GM12878 (cell line): ENCODE data around the gene LPCAT4. TPM values are rescaled to one million over a fixed set of nuclear protein-coding genes. Genes with fewer than 3 reads are reported as not detected.
"Not testable (repeated sequence)": the region's sequence is repeated elsewhere in the genome, so short reads cannot be mapped to it uniquely, and the experiment has no call there.

ENCODE experiments used
- ATAC-seq: fragments of 200-7000 bp; cut with Tn5 transposase; 3 replicates; pipeline ENCODE4 v1.9.1; 2020; ENCODE audit warnings: mild to moderate bottlenecking, moderate library complexity
- BruUV-seq: library from RNA; stranded (reverse); fragments of 400-500 nt; replicated peaks from 2 replicates; lab custom pipeline; 2021; lab: Mats Ljungman, UMichigan
- CTCF ChIA-PET: fragments of 300-600 bp; sonication (Branson Sonifier 250); formaldehyde crosslinking; extraction: SDS; loops from one replicate; lab custom pipeline; 2021; ENCODE audit warnings: inconsistent platforms; lab: Yijun Ruan, JAX
- POLR2A ChIA-PET: fragments of 350-600 bp; formaldehyde crosslinking; extraction: SDS; loops from one replicate; lab custom pipeline; 2021; ENCODE audit warnings: inconsistent platforms; lab: Charles Lee
- RAD21 ChIA-PET: fragments of 300-600 bp; sonication (Branson Sonifier 250); formaldehyde crosslinking; loops from one replicate; lab custom pipeline; 2023; ENCODE audit warnings: antibody characterized with exemption; ENCODE audit not compliant: unreplicated experiment; lab: Charles Lee
- SMC1A ChIA-PET: fragments of 300-600 bp; sonication (Branson Sonifier 250); formaldehyde crosslinking; loops from one replicate; lab custom pipeline; 2023; ENCODE audit not compliant: unreplicated experiment, uncharacterized antibody; lab: Charles Lee
- DNase-seq: peaks from one replicate; pipeline ENCODE4 v3.0.0-alpha.2; 2011; ENCODE audit warnings: low read depth, low spot score
- FAIRE-seq: peaks from 3 replicates; lab custom pipeline; 2011; peaks lifted over from hg19 to GRCh38; lab: Jason Lieb, UNC
- H2AFZ ChIP-seq: 2 replicates; pipeline ENCODE4 v1.6.0; 2011; ENCODE audit warnings: low read depth, low read length, control low read depth; ENCODE audit not compliant: control insufficient read depth
- H3K27ac ChIP-seq: 2 replicates; pipeline ENCODE4 v1.5.1; 2011; ENCODE audit warnings: control low read depth; ENCODE audit not compliant: control insufficient read depth, insufficient read depth
- H3K27me3 ChIP-seq, 2 experiments: replicated peaks in 1 of 2; 2 replicates each; pipeline versions ENCODE4 v1.6.0 to v1.6.1; 2011; ENCODE audit warnings: low read length in 1 of 2; ENCODE audit not compliant: control insufficient read depth in 2 of 2, insufficient read depth in 2 of 2
- H3K36me3 ChIP-seq, 2 experiments: 2 replicates each; pipeline ENCODE4 v1.5.1; 2011; ENCODE audit warnings: low read length in 1 of 2; ENCODE audit not compliant: control insufficient read depth in 2 of 2, insufficient read depth in 2 of 2
- H3K4me1 ChIP-seq: 2 replicates; pipeline ENCODE4 v1.6.1; 2011; ENCODE audit warnings: mild to moderate bottlenecking, low read length, moderate library complexity, mixed read lengths; ENCODE audit not compliant: control insufficient read depth, insufficient read depth
- H3K4me2 ChIP-seq: 2 replicates; pipeline ENCODE4 v1.6.0; 2011; ENCODE audit warnings: control low read depth; ENCODE audit not compliant: control insufficient read depth, insufficient read depth
- H3K4me3 ChIP-seq: fragments of 200-600 bp; sonication (generic); 2 replicates; pipeline ENCODE4 v1.5.1; 2016
- H3K79me2 ChIP-seq: 2 replicates; pipeline ENCODE4 v1.6.0; 2011; ENCODE audit warnings: low read length; ENCODE audit not compliant: control insufficient read depth, insufficient read depth
- H3K9ac ChIP-seq: 2 replicates; pipeline ENCODE4 v1.8.0; 2011; ENCODE audit warnings: low read length, control low read depth, mixed read lengths; ENCODE audit not compliant: control insufficient read depth, insufficient read depth
- H3K9me3 ChIP-seq: replicated peaks from 3 replicates; pipeline ENCODE4 v1.5.1; 2011; ENCODE audit warnings: mild to moderate bottlenecking, low read length; ENCODE audit not compliant: control insufficient read depth, insufficient read depth
- H4K20me1 ChIP-seq: 2 replicates; pipeline ENCODE4 v1.6.0; 2011; ENCODE audit not compliant: control insufficient read depth, insufficient read depth
- FOXM1 ChIP-seq: IDR thresholded peaks from 2 replicates; pipeline ENCODE4 v1.6.1; 2012; ENCODE audit warnings: low read depth, mild to moderate bottlenecking, inconsistent platforms, low read length, moderate library complexity
- MLLT1 ChIP-seq: fragments of 450-650 bp; IDR thresholded peaks from 2 replicates; pipeline ENCODE4 v1.6.1; 2016; ENCODE audit warnings: mild to moderate bottlenecking
- YY1 ChIP-seq: IDR thresholded peaks from 2 replicates; pipeline ENCODE4 v1.6.1; 2011; ENCODE audit warnings: low read depth, mild to moderate bottlenecking, low read length
- WGBS: methylation state at CpG from one replicate; pipeline ENCODE4 v1.1.6; 2016; ENCODE audit warnings: low lambda C conversion rate; ENCODE audit not compliant: insufficient replicate concordance, insufficient coverage; ENCODE audit errors: missing lambda C conversion rate; 5-methylcytosine and 5-hydroxymethylcytosine counted together
- in situ Hi-C: fragments of 300-500 bp; cut with MboI; formaldehyde crosslinking; loops from 9 replicates; pipeline ENCODE4 v1.14.3; 2018; ENCODE audit warnings: mixed read lengths
- intact Hi-C: fragments of 100-400 bp; cut with micrococcal nuclease; formaldehyde crosslinking; loops from one replicate; pipeline ENCODE4 v1.14.2; 2022; ENCODE audit not compliant: unreplicated experiment
- polyA plus RNA-seq, 11 experiments: library from polyadenylated mRNA; depleted of rRNA in 4 of 11; unstranded in 6 of 11; stranded (reverse) in 5 of 11; fragments of >200 nt; fragmentation: Nextera tagmentation in 4 of 11; fragmentation: Illumina TruSeq in 1 of 11; extraction: Ambion mirVana in 4 of 11; extraction: Trizol in 1 of 11; gene quantifications; 1 replicate in 1 of 11; 2 replicates in 10 of 11; pipeline versions ENCODE4 v1.2.1 to v1.2.3, GENCODE V29; 2011 to 2016; ENCODE audit warnings: inconsistent platforms in 2 of 11, missing spikeins in 2 of 11, low read depth in 1 of 11
- total RNA-seq, 4 experiments: library from RNA; depleted of rRNA in 3 of 4; stranded (reverse); fragments of >200 nt in 3 of 4; fragmentation: Illumina TruSeq in 1 of 4; extraction: Trizol in 1 of 4; gene quantifications; 2 replicates each; pipeline versions ENCODE4 v1.2.1 to v1.2.3, GENCODE V29; 2013 to 2021

Gene LPCAT4
- total and polyA plus RNA-seq, 10 of the 15 experiments (the other 5 are each of a cell fraction or from before 2014, with no cell fraction given) = 14.4 to 57.2 (median 33.0) TPM

GRCh38 chr15:34342213-34342736 lies 24.7 kb downstream of the LPCAT4 start:
- FAIRE-seq, H3K9me3 ChIP-seq, ATAC-seq, H3K4me1 ChIP-seq, intact Hi-C loops, H3K36me3 ChIP-seq, in situ Hi-C loops, H3K27me3 ChIP-seq, DNase-seq, BruUV-seq, H4K20me1 ChIP-seq: not testable (repeated sequence)
- TF ChIP-seq FOXM1 = 0 out of 2 replicates have a peak, but pooled peaks have one; percentile 6
- peak; percentile 93 for TF ChIP-seq MLLT1
- 0 out of 2 replicates have a peak, but pooled peaks have one; percentile 8 for TF ChIP-seq YY1
- ChIA-PET CTCF (interaction anchor here (0.6 to 2.4 kb wide), 20 partner anchors 9 to 245 kb away, joined by 3 to 35 read pairs (median 3); partner anchors contain the start of gene LPCAT4), POLR2A (interaction anchor here (0.5 to 2.0 kb wide), 5 partner anchors 13 to 118 kb away, joined by 4 to 12 read pairs (median 4); no protein-coding TSS in a partner anchor), RAD21 (interaction anchor here (0.5 to 2.0 kb wide), 9 partner anchors 9 to 311 kb away, joined by 3 to 37 read pairs (median 5); partner anchors contain the start of gene LPCAT4), SMC1A (interaction anchor here (1.0 to 3.3 kb wide), 11 partner anchors 9 to 245 kb away, joined by 3 to 22 read pairs (median 5); partner anchors contain the start of gene LPCAT4)
- peak overlapping the region; percentile 85 for H3K9ac ChIP-seq
- H2AFZ ChIP-seq = peak overlapping the region; percentile 95
- peak overlapping the region; percentile 75 for H3K27ac ChIP-seq
- WGBS = 25% methylated on average over 26 of the region's 26 CpGs
- H3K79me2 ChIP-seq = peaks cover 32% of the 10 kb centered on the region
- H3K4me2 ChIP-seq = peak overlapping the region; percentile 87
- peak overlapping the region; percentile 85 for H3K4me3 ChIP-seq
